HepG2 (cell line): Measurements from ENCODE around the gene CCDC142. TPM values are rescaled to one million over a fixed set of nuclear protein-coding genes. Genes with fewer than 3 reads are reported as not detected.
A peak's percentile ranks its signal among the peaks of the same experiment; 100 is the strongest.

Experiments used
- HMG20B ChIP-seq: conservative IDR thresholded peaks from 2 replicates; pipeline ENCODE4 v1.6.1; 2016; ENCODE audit warnings: missing genetic modification reagents, missing compliant biosample characterization
- HMGXB4 ChIP-seq, 2 experiments: sonication (generic) in 1 of 2; formaldehyde crosslinking in 1 of 2; IDR thresholded peaks; 2 replicates each; pipeline versions ENCODE4 v1.4.0 to v1.6.1; 2018 to 2020; ENCODE audit warnings: missing genetic modification reagents in 2 of 2, borderline replicate concordance in 1 of 2, low read depth in 1 of 2, mild to moderate bottlenecking in 1 of 2, missing biosample characterization in 1 of 2
- HNRNPH1 ChIP-seq: fragments of 200-400 bp; formaldehyde crosslinking; optimal IDR thresholded peaks from 2 replicates; pipeline ENCODE3; 2017; ENCODE audit warnings: mild to moderate bottlenecking, low read depth, low read length
- HOXA9 ChIP-seq: sonication (generic); formaldehyde crosslinking; IDR thresholded peaks from 2 replicates; pipeline ENCODE4 v1.8.1; 2022; ENCODE audit warnings: missing genetic modification reagents, mild to moderate bottlenecking, moderate library complexity, borderline replicate concordance
- KLF6 ChIP-seq: IDR thresholded peaks from 2 replicates; pipeline ENCODE4 v1.8.0; 2016; ENCODE audit warnings: missing biosample characterization, missing genetic modification reagents
- NFE2L2 ChIP-seq: fragments of 150-350 bp; IDR thresholded peaks from 2 replicates; pipeline ENCODE4 v1.6.1; 2014; ENCODE audit warnings: low read length
- RXRB ChIP-seq: IDR thresholded peaks from 2 replicates; pipeline ENCODE4 v1.6.1; 2016; ENCODE audit warnings: borderline replicate concordance, missing genetic modification reagents, missing compliant biosample characterization
- SNAI1 ChIP-seq: sonication (generic); formaldehyde crosslinking; IDR thresholded peaks from 2 replicates; pipeline ENCODE4 v1.5.0; 2020; ENCODE audit warnings: mild to moderate bottlenecking, missing genetic modification reagents, borderline replicate concordance
- SPEN ChIP-seq: sonication (generic); formaldehyde crosslinking; IDR thresholded peaks from 2 replicates; pipeline ENCODE4 v1.5.1; 2020; ENCODE audit warnings: low read depth, mild to moderate bottlenecking, missing genetic modification reagents
- TOE1 ChIP-seq: sonication (generic); formaldehyde crosslinking; IDR thresholded peaks from 2 replicates; pipeline ENCODE4 v1.4.0; 2020; ENCODE audit warnings: mild to moderate bottlenecking, missing genetic modification reagents
- ZBTB20 ChIP-seq: sonication (generic); formaldehyde crosslinking; IDR thresholded peaks from 2 replicates; pipeline ENCODE4 v1.8.1; 2023; ENCODE audit warnings: missing genetic modification reagents, low read depth, mild to moderate bottlenecking, borderline replicate concordance
- ZBTB3 ChIP-seq: sonication (generic); formaldehyde crosslinking; IDR thresholded peaks from 2 replicates; pipeline ENCODE4 v1.4.0; 2020; ENCODE audit warnings: low read depth, mild to moderate bottlenecking, moderate library complexity, missing genetic modification reagents, borderline replicate concordance
- ZFP36 ChIP-seq: fragments of 150-350 bp; IDR thresholded peaks from 2 replicates; pipeline ENCODE4 v1.6.1; 2018; ENCODE audit warnings: borderline replicate concordance, low read length, low read depth; ENCODE audit not compliant: partially characterized antibody
- ZFP37 ChIP-seq: sonication (generic); formaldehyde crosslinking; IDR thresholded peaks from 2 replicates; pipeline ENCODE4 v1.4.0; 2020; ENCODE audit warnings: missing genetic modification reagents, borderline replicate concordance
- ZFP82 ChIP-seq: sonication (generic); formaldehyde crosslinking; IDR thresholded peaks from 2 replicates; pipeline ENCODE4 v1.5.1; 2020; ENCODE audit warnings: mild to moderate bottlenecking, missing genetic modification reagents, borderline replicate concordance
- ZNF333 ChIP-seq: sonication (generic); formaldehyde crosslinking; IDR thresholded peaks from 2 replicates; pipeline ENCODE4 v1.4.0; 2020; ENCODE audit warnings: mild to moderate bottlenecking, missing genetic modification reagents, borderline replicate concordance
- ZNF335 ChIP-seq: sonication (generic); formaldehyde crosslinking; IDR thresholded peaks from 2 replicates; pipeline ENCODE4 v1.4.0; 2020; ENCODE audit warnings: missing genetic modification reagents
- ZNF484 ChIP-seq: sonication (generic); formaldehyde crosslinking; IDR thresholded peaks from 2 replicates; pipeline ENCODE4 v1.5.1; 2020; ENCODE audit warnings: mild to moderate bottlenecking, low read depth, missing genetic modification reagents, borderline replicate concordance
- ZNF543 ChIP-seq: sonication (generic); formaldehyde crosslinking; IDR thresholded peaks from 2 replicates; pipeline ENCODE4 v1.4.0; 2020; ENCODE audit warnings: mild to moderate bottlenecking, missing genetic modification reagents
- ZNF549 ChIP-seq: sonication (generic); formaldehyde crosslinking; IDR thresholded peaks from 2 replicates; pipeline ENCODE4 v1.5.0; 2020; ENCODE audit warnings: missing genetic modification reagents
- ZNF597 ChIP-seq: sonication (generic); formaldehyde crosslinking; IDR thresholded peaks from 2 replicates; pipeline ENCODE4 v1.5.0; 2020; ENCODE audit warnings: missing genetic modification reagents
- ZNF792 ChIP-seq: IDR thresholded peaks from 2 replicates; pipeline ENCODE4 v1.6.1; 2016
- ZNF879 ChIP-seq: sonication (generic); formaldehyde crosslinking; IDR thresholded peaks from 2 replicates; pipeline ENCODE4 v1.8.1; 2023; ENCODE audit warnings: missing genetic modification reagents
- ZNF891 ChIP-seq: sonication (generic); formaldehyde crosslinking; IDR thresholded peaks from 2 replicates; pipeline ENCODE4 v1.5.0; 2020; ENCODE audit warnings: mild to moderate bottlenecking, missing genetic modification reagents
- polyA plus RNA-seq, 8 experiments: library from polyadenylated mRNA; depleted of rRNA in 3 of 8; stranded (reverse) in 7 of 8; unstranded in 1 of 8; fragments of >200 nt; fragmentation: Illumina TruSeq in 4 of 8; extraction: Trizol in 4 of 8; gene quantifications; 2 replicates each; pipeline versions ENCODE4 v1.2.1 to v1.2.3, GENCODE V29; 2011 to 2016; ENCODE audit warnings: low read depth in 4 of 8, missing spikeins in 1 of 8, mixed read lengths in 1 of 8; ENCODE audit not compliant: insufficient read depth in 1 of 8
- total RNA-seq, 5 experiments: library from RNA; depleted of rRNA; stranded (reverse); fragments of >200 nt; fragmentation: Illumina TruSeq; extraction: Trizol; gene quantifications; 2 replicates each; pipeline ENCODE4 v1.2.3, GENCODE V29; 2016; ENCODE audit warnings: low read depth in 1 of 5
- TF ChIP-seq, protein P1 (sequence below): sonication (generic); formaldehyde crosslinking; IDR thresholded peaks from 2 replicates; pipeline ENCODE4 v1.5.0; 2020; ENCODE audit warnings: missing genetic modification reagents

The CCDC142 gene
- total and polyA plus RNA-seq, 2 of the 13 experiments (the other 11 are each of a cell fraction or from before 2014, with no cell fraction given): 14.7 to 30.4 TPM

GRCh38 chr2:74525717-74526648, 43.2 kb upstream of the CCDC142 start, which contains the start of gene DQX1 (continued):
- TF ChIP-seq KLF6: peak; percentile 76; the same call in 1 of the 2 replicates
- TF ChIP-seq ZFP36: no peak
- no peak for TF ChIP-seq ZNF549 (CRISPR knock-in tag)
- TF ChIP-seq ZNF335: peak; percentile 79; the same call in 1 of the 2 replicates
- no peak for TF ChIP-seq ZNF543
- peak; percentile 58; the same call in 1 of the 2 replicates for TF ChIP-seq ZNF792
- no peak for TF ChIP-seq SNAI1 (CRISPR knock-in tag)
- TF ChIP-seq ZNF333: no peak
- no peak for TF ChIP-seq NFE2L2
- TF ChIP-seq ZBTB20 (CRISPR knock-in tag): peak; percentile 99
- TF ChIP-seq HNRNPH1: no peak
- TF ChIP-seq HMG20B (CRISPR knock-in tag): 0 out of 2 replicates have a peak, but pooled peaks have one; percentile 10
- TF ChIP-seq RXRB: peak; percentile 78; the same call in 1 of the 2 replicates
- 0 out of 2 replicates have a peak, but pooled peaks have one; percentile 70 for TF ChIP-seq ZFP37 (CRISPR knock-in tag)
- no peak for TF ChIP-seq ZNF484 (CRISPR knock-in tag)
- peak; percentile 42; the same call in 1 of the 2 replicates for TF ChIP-seq SPEN (CRISPR knock-in tag)
- no peak for TF ChIP-seq ZNF597 (CRISPR knock-in tag)
- TF ChIP-seq ZBTB3 (CRISPR knock-in tag): 0 out of 2 replicates have a peak, but pooled peaks have one; percentile 29
- peak; percentile 24 to 52; a peak in 1 of 4 replicates for TF ChIP-seq HMGXB4 (CRISPR knock-in tag; IDR thresholded peaks at IDR 0.05; ENCODE audit: borderline replicate concordance in 1 of 2, low read depth in 1 of 2)
- TF ChIP-seq ZFP82 (CRISPR knock-in tag): no peak
- no peak for TF ChIP-seq HOXA9 (CRISPR knock-in tag)
- no peak for TF ChIP-seq ZNF879 (CRISPR knock-in tag)
- peak; percentile 90 for TF ChIP-seq TOE1 (CRISPR knock-in tag)
- TF ChIP-seq, protein P1, sequence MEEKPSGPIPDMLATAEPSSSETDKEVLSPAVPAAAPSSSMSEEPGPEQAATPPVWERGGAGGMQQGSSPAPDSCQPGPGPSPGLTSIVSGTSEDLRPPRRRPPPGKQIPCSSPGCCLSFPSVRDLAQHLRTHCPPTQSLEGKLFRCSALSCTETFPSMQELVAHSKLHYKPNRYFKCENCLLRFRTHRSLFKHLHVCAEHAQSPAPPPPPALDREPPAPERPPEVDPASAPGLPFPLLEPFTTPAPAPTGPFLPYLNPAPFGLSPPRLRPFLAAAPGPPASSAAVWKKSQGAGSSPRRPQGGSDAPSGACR (CRISPR knock-in tag): peak; percentile 80
- TF ChIP-seq ZNF891 (CRISPR knock-in tag): 0 out of 2 replicates have a peak, but pooled peaks have one; percentile 26
